Activated CD8-positive, alpha-beta memory T cell treated with anti-CD3 and anti-CD28 coated beads for 48 hours (primary cell): ENCODE data around the gene OXLD1.
"Not testable (repeated sequence)": the region's sequence is repeated elsewhere in the genome, so short reads cannot be mapped to it uniquely, and the experiment has no call there.

Experiments
- DNase-seq, 3 experiments: peaks; one replicate each; pipeline ENCODE4 v3.0.0-alpha.2; 2020; ENCODE audit warnings: low read depth in 2 of 3, low spot score in 2 of 3

The OXLD1 gene

DNA sequence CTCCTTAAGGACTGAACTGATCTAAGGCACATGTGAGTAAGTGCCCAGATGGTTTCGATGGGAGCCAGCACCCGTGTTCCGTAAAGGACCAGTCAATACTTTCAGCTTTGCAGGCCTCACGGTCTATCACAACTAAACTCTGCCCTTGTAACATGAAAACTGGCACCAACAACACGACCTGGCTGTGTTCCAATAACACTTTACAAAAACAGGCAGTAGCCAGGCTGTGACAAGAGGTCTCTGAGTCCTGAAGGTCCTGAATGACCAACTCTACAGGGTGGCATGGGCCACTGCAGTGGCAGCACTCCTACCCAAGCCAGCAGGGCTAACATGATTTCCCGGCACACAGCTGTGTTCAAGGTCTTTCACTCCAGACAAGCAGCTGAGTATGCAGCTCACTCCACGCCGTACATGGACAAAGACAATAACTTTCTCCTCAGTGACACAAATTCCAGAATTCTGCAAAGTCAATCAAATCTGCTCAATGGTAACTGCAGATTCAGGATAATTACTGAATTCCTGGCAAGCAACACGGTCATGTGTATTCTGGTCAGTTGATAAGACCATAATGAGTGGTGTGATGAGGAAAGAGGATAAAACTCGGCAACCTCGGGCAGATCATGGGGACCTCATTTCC is 44.8 kb downstream of the OXLD1 start:
- no peak for DNase-seq

GRCh38 chr17:81618307-81618706 is 48.1 kb downstream of the OXLD1 start:
- not testable (repeated sequence) for DNase-seq

GRCh38 chr17:81616877-81617276 is 49.5 kb downstream of the OXLD1 start:
- no peak for DNase-seq

DNA sequence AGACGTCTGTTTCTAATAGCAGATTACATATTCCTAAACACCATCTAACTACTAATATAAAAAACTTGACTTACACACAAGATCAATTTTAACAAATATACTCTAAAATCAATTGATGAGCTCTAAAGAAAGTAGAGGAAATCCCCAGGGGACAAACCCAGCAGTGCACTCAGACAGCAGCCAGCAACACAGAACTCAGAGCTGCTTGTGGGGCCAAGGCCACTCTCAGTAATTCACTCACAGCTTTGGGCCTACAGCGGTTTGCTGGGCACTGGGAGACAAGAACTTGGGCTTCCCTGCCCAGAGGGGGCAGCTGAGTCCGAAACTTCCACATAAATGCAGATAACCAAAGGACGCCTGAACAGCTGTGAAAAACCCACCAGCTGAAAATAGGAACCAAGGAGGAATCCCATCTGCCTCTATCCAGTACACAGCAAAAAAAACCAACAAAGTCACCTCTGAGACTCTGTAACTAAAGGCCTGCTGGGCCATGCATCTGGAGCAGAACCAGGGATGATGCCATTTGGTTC is 50.9 kb downstream of the OXLD1 start:
- no peak for DNase-seq
